ENCODE measurements around the gene CYP1A2. TPM values are rescaled to one million over a fixed set of nuclear protein-coding genes. Genes with fewer than 3 reads are reported as not detected.

CYP1A2 gene
- total RNA-seq, 2 donors from 2014 or later: not detected

DNA sequence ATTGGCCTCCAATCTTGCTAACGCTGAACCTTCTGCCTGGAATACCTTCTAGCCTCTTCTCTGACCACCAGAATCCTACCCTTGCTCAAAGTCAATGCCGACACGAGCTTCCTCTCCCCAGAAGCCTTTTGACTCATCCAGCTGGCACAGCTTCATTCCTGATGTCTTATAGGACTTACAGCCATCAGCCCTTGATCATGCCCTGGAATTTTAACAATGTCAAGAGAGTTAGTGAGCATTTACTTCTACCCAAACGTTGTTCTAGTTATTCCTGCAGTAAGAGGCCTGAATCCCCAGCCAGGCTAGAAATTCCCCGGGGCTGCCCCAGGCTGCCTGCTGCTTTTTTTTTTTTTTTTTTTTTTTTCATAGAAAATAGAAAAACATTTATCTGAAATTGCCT lies 3.9 kb downstream of the CYP1A2 start:
- Mint-ChIP-seq H3K4me1 (no peaks in the 10 kb centered on the region), H3K36me3 (ENCODE audit: low read depth) (no peaks in the 10 kb centered on the region), H3K4me3 (no peak overlapping the region), H3K27ac (no peak overlapping the region), H3K27me3 (peaks cover 17% of the 10 kb centered on the region)
- DNase-seq: no peak
- ATAC-seq: no peak
- H3K9me3 ChIP-seq (ENCODE audit: control insufficient read depth, low read length, poor library complexity, severe bottlenecking): no peaks in the 10 kb centered on the region

DNA sequence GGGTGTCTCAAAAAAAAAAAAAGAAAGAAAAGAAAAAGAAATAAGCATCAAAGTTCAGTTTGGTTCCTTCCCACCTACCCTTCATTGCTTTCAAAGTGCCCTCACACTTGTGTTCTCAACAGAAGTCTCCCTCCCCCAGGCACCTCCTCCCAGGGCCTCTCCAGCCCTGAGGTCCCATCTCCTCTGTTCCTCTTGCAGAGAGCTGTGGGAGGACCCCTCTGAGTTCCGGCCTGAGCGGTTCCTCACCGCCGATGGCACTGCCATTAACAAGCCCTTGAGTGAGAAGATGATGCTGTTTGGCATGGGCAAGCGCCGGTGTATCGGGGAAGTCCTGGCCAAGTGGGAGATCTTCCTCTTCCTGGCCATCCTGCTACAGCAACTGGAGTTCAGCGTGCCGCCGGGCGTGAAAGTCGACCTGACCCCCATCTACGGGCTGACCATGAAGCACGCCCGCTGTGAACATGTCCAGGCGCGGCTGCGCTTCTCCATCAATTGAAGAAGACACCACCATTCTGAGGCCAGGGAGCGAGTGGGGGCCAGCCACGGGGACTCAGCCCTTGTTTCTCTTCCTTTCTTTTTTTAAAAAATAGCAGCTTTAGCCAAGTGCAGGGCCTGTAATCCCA lies 6.1 kb downstream of the CYP1A2 start:
- peaks cover 17% of the 10 kb centered on the region for H3K27me3 Mint-ChIP-seq
- no peaks in the 10 kb centered on the region for H3K4me1 Mint-ChIP-seq
- DNase-seq (no peak), ATAC-seq (no peak)
- H3K36me3 Mint-ChIP-seq (ENCODE audit: low read depth): no peaks in the 10 kb centered on the region
- H3K27ac Mint-ChIP-seq: no peak overlapping the region
- H3K4me3 Mint-ChIP-seq: no peak overlapping the region
- no peaks in the 10 kb centered on the region for H3K9me3 ChIP-seq (ENCODE audit: control insufficient read depth, low read length, poor library complexity, severe bottlenecking)

DNA sequence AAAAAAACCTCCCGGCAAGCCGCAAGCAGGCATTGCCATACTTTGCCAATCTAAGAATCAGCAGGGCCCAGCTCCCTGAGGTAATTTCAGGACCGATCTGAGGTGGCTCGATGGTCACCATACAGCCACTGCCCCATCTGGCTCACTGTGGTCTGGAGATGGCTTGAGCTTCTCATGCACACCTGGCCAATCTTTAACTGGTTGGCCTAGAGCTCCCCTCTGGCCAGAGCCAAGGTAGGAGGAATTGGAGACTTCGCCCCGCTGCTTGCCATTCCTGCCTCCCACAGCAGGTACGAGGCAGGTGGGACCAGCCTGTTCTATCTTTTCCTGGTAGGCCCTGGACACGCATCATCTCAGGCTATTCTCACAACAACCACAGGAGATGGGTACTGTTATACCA lies 10.1 kb downstream of the CYP1A2 start:
- H3K9me3 ChIP-seq (ENCODE audit: control insufficient read depth, low read length, poor library complexity, severe bottlenecking): no peaks in the 10 kb centered on the region
- DNase-seq: no peak
- Mint-ChIP-seq H3K27ac (no peak overlapping the region), H3K4me1 (no peaks in the 10 kb centered on the region), H3K4me3 (no peak overlapping the region), H3K27me3 (peaks cover 15% of the 10 kb centered on the region), H3K36me3 (ENCODE audit: low read depth) (no peaks in the 10 kb centered on the region)
- no peak for ATAC-seq

DNA sequence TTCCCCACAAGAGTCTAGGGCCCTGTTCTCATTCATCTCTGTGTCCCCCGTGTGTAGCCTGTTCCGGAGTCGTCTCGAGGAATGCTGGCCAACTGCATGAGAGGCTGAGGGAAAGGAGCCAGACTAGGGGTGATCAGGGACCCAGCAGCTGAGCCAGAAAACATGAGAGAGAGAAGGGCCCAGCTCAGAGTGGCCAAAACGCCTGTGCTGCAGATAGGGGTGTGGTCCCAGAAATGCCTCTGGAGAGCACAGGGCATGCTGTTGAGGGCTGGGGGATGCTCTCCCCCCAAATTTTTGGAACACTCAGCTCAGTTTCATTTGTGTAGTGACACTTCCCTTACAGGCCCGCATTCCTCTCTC lies 14.1 kb downstream of the CYP1A2 start:
- no peaks in the 10 kb centered on the region for H3K36me3 Mint-ChIP-seq (ENCODE audit: low read depth)
- no peak for DNase-seq
- no peak for ATAC-seq
- H3K9me3 ChIP-seq (ENCODE audit: control insufficient read depth, low read length, poor library complexity, severe bottlenecking): no peaks in the 10 kb centered on the region
- no peak overlapping the region for H3K27ac Mint-ChIP-seq
- no peaks in the 10 kb centered on the region for H3K4me1 Mint-ChIP-seq
- no peak overlapping the region for H3K4me3 Mint-ChIP-seq
- H3K27me3 Mint-ChIP-seq: peaks cover 8% of the 10 kb centered on the region

DNA sequence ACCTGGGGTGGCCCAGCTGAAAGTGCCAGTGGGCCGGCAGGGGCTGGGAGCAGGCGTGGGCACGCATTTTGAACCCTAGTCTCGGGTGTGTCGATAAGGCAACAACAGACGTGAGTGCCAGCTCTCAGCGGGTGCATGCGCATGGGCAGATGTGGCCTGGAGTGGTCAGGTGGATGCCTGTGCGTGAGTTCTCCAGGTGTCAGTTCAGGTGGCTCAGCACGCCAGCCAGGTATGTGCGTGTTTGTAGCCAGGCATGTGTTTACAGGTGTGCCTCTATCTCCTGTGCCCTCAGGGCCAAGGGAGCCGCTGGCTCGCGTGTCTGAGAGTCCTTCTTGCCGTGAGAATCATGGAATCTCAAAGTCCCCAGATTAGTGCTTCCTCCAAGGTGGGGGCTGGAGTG lies 14.8 kb downstream of the CYP1A2 start:
- Mint-ChIP-seq H3K27me3 (peaks cover 8% of the 10 kb centered on the region), H3K36me3 (ENCODE audit: low read depth) (no peaks in the 10 kb centered on the region), H3K4me3 (no peak overlapping the region), H3K27ac (no peak overlapping the region), H3K4me1 (no peaks in the 10 kb centered on the region)
- H3K9me3 ChIP-seq (ENCODE audit: control insufficient read depth, low read length, poor library complexity, severe bottlenecking): no peaks in the 10 kb centered on the region
- no peak for ATAC-seq
- DNase-seq: no peak

DNA sequence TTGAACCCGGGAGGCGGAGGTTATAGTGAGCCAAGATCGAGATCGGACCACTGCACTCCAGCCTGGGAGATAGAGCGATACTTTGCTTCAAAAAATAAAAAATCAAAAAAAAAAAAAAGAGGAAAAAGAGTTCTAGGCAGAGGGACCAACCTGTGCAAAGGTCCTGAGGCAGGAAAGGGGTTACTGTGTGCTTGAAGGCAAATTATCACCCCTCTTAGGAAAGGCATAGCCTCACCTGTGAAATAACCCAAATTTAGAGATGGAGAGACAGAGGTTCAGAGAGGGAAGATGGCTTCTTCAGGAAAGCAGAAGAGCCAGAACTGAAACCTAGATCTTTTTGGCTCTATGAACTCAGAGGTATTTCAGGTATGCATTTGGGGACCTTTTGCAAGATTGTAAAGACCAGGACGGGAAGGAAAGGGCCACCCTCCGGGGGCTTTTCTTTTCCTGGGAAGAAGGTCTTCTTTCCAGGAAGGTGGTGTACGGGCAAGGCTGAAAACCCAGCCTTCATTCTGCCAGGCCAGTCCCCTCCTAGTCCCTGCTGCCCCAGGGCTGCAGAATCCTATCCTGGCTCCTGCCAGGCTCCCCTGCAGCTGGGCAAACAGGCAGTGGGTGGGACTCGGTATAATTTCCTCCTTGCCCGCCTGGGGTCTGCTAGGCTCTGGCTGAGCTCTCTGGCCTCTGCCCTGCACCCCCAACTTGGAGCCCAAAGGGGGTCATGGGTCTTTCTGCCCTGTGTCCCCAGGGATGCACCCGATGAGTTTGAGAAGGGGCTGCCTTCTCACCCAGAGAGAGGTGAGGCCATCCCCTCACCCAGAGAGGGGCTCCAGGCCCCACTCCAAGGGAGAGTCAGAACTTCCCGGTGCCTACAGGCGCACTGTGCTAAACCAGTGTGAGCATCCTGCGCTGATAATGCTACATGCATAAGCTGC lies 18.8 kb downstream of the CYP1A2 start:
- Mint-ChIP-seq H3K27ac (no peak overlapping the region), H3K4me1 (peaks cover 9% of the 10 kb centered on the region), H3K4me3 (no peak overlapping the region), H3K36me3 (ENCODE audit: low read depth) (no peaks in the 10 kb centered on the region), H3K27me3 (peaks cover 7% of the 10 kb centered on the region)
- H3K9me3 ChIP-seq (ENCODE audit: control insufficient read depth, low read length, poor library complexity, severe bottlenecking): no peaks in the 10 kb centered on the region
- DNase-seq: no peak
- no peak for ATAC-seq

DNA sequence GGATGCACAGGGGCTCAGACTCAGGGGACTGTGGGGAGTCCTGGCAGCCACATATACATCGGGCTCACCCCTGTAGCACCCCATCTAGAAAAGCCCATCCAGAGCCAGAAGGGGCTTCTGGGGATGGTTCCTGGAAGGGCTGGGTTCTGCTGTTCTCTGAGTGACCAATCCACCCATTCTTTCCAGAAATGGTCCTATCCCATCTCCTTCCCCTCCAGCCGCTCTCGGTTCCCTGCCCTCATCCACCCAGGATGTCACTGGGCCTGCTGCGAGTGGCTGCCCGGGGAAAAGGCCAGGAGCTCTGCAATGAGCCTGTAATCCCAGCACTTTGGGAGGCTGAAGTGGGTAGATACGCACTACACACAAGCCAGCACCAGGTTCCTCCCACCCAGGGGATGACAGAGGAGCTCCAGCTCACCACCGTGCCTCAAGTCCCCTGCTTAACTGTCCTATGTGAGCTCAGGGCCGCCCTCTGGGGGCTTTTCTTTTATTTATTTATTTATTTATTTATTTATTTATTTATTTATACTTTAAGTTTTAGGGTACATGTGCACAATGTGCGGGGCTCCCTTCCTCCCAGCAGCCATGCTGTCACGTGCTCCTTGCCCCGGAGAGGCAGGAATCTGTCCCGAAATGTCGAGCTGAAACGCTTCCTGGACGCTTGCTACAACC lies 19.6 kb downstream of the CYP1A2 start:
- DNase-seq (no peak), ATAC-seq (no peak)
- Mint-ChIP-seq H3K4me1 (peaks cover 11% of the 10 kb centered on the region), H3K36me3 (ENCODE audit: low read depth) (no peaks in the 10 kb centered on the region), H3K27ac (peak overlapping the region; percentile 49), H3K27me3 (peaks cover 7% of the 10 kb centered on the region), H3K4me3 (no peak overlapping the region)
- no peaks in the 10 kb centered on the region for H3K9me3 ChIP-seq (ENCODE audit: control insufficient read depth, low read length, poor library complexity, severe bottlenecking)

DNA sequence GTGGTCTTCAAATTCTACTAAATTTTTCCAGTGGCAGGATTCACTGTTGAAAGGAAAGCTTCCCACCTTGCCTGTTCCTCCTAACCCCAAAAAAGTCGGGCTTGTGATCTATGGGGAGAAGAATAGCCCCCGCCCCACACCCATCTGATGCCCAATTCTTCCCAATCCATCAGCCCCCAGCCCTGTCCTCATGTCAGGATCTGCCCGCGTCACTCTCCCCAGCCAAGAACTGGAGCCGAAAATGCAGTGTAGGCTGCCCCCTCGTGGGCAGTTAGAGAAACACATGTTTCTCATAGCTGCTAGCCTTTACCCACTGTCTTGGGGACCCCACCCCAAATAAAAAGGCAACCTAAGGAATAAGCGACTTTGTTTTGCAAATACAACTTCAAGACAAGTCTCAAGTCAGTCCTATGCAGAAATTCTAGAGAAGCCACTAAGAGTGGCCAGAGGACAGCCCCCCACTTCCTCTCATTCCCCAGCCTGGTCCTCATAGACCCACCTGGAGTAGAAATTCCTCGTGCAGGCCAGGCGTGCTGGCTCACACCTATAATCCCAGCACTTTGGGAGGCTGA lies 20.2 kb downstream of the CYP1A2 start:
- H3K4me3 Mint-ChIP-seq: peak overlapping the region; percentile 61
- H3K27me3 Mint-ChIP-seq: peaks cover 7% of the 10 kb centered on the region
- no peaks in the 10 kb centered on the region for H3K36me3 Mint-ChIP-seq (ENCODE audit: low read depth)
- DNase-seq: peak; percentile 54 to 56 (median 55)
- no peaks in the 10 kb centered on the region for H3K9me3 ChIP-seq (ENCODE audit: control insufficient read depth, low read length, poor library complexity, severe bottlenecking)
- peak; percentile 52 for ATAC-seq
- H3K4me1 Mint-ChIP-seq: peaks cover 13% of the 10 kb centered on the region
- H3K27ac Mint-ChIP-seq: peak overlapping the region; percentile 49

DNA sequence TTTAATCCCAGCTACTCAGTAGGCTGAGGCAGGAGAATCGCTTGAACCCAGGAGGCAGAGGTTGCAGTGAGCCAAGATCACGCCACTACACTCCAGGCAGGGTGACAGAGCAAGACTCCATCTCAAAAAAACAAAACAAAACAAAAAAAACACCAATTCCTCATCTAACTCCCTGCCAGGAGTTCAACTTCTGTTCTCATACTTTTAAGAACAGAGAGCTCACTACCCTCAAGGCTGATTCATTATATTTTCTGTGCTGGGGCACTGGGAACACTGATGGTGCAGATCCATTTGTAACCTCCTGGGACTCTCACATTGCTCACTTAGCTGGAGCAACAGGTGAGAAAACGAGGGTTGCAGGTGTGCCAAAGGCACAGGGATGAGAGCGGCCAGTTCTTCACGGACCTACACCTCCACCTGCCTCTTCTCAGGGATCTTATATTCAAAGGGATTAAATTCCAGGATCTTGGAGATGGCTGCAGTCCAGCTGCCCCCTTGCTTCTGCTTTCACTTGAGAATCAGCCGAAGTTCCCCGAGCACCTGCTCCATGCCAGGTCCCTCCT lies 20.9 kb downstream of the CYP1A2 start:
- no peak overlapping the region for H3K4me3 Mint-ChIP-seq
- ATAC-seq (no peak), DNase-seq (no peak)
- peaks cover 13% of the 10 kb centered on the region for H3K4me1 Mint-ChIP-seq
- no peaks in the 10 kb centered on the region for H3K9me3 ChIP-seq (ENCODE audit: control insufficient read depth, low read length, poor library complexity, severe bottlenecking)
- no peak overlapping the region for H3K27ac Mint-ChIP-seq
- H3K36me3 Mint-ChIP-seq (ENCODE audit: low read depth): no peaks in the 10 kb centered on the region
- peaks cover 7% of the 10 kb centered on the region for H3K27me3 Mint-ChIP-seq

DNA sequence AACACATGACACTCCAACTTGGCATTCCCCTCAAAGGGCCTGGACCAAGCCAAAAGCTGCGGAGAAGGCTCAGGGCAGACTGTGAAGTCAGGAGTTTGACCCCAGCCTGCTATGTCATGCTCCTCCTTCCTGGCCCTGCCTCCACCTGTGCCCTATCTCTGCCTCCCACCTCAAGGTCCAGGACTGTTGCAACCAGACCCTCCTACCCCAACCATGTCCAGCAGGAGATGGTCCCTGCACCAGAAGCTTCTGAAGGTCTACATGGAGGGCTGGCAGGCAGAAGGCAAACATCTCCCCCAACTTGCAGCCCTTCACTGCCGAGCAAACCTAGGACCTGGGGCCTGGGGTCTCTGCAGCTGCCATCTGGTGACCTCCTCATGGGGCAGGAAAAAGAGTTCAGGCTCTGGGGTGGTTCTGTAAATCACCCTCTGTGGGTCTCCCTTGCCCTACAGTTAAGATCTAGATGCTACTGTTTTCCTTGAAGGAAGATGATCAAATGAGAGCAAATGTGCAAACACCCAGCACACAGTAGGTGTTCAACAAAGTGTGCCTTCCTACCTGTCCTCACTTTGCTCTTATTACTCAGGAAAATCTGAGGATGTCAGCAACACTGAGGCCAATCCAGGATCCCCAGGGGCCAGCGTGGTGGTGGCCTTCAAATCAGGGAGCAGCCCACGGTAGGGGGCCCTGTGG lies 21.7 kb downstream of the CYP1A2 start:
- no peaks in the 10 kb centered on the region for H3K9me3 ChIP-seq (ENCODE audit: control insufficient read depth, low read length, poor library complexity, severe bottlenecking)
- H3K4me1 Mint-ChIP-seq: peaks cover 17% of the 10 kb centered on the region
- peak overlapping the region; percentile 83 for H3K27ac Mint-ChIP-seq
- peaks cover 7% of the 10 kb centered on the region for H3K27me3 Mint-ChIP-seq
- no peak for ATAC-seq
- no peak for DNase-seq
- H3K4me3 Mint-ChIP-seq: no peak overlapping the region
- H3K36me3 Mint-ChIP-seq (ENCODE audit: low read depth): no peaks in the 10 kb centered on the region

DNA sequence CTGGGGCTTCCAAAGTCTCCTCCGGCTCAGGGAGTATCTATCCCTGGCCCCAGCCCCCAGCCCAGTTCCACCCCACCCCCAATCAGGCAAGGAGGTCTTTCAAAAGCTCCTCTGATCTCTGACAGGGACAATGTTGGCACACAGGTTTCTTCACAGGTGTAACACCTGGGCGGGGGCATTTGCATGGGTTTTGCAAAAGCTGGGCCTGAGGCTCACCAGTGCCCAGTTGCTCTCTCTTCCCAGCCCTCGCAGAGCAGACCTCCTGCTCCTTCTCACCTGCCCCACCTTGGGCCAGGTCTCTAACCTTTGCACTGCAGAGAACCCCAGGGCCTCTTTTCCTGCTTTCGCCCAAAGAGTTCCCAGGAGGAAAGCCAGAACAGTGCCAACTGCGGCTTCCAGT lies 24.7 kb downstream of the CYP1A2 start:
- peaks cover 40% of the 10 kb centered on the region for H3K4me1 Mint-ChIP-seq
- ATAC-seq: no peak
- no peaks in the 10 kb centered on the region for H3K36me3 Mint-ChIP-seq (ENCODE audit: low read depth)
- peak overlapping the region; percentile 77 for H3K27ac Mint-ChIP-seq
- peaks cover 7% of the 10 kb centered on the region for H3K27me3 Mint-ChIP-seq
- DNase-seq: no peak
- H3K9me3 ChIP-seq (ENCODE audit: control insufficient read depth, low read length, poor library complexity, severe bottlenecking): no peaks in the 10 kb centered on the region
- no peak overlapping the region for H3K4me3 Mint-ChIP-seq

DNA sequence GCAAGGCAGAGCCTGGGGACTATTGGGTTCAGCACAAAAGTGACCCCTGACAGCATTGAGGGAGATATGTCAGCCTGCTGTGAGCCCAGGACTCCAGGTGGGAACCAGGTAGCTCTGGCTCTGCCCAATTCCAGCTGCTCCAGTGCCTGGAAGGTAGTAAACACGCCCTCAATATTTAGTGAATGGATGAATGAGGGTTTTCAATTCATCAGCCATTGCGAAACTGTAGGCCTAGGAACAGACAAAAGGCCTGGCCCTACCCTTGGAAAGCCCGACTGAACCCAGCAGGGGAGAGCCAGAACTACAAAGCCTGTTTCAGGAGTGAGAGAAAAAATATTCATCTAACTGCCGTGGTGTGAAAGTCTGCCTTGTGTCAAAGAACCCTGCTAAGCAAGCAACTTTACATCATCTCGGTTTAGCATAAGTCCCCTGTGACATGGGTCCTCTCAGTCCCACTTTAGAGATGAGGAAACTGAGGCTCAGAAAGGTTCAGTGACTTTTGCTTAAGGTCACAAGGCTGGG lies 25.1 kb downstream of the CYP1A2 start:
- no peaks in the 10 kb centered on the region for H3K9me3 ChIP-seq (ENCODE audit: control insufficient read depth, low read length, poor library complexity, severe bottlenecking)
- ATAC-seq: no peak
- peaks cover 3% of the 10 kb centered on the region for H3K27me3 Mint-ChIP-seq
- DNase-seq: no peak
- no peak overlapping the region for H3K4me3 Mint-ChIP-seq
- H3K4me1 Mint-ChIP-seq: peaks cover 41% of the 10 kb centered on the region
- H3K36me3 Mint-ChIP-seq (ENCODE audit: low read depth): no peaks in the 10 kb centered on the region
- H3K27ac Mint-ChIP-seq: peak overlapping the region; percentile 77

All from T-helper 17 cell (primary cell).